ENCODE results near the gene APPBP2.
"Not testable (repeated sequence)": the region's sequence is repeated elsewhere in the genome, so short reads cannot be mapped to it uniquely, and the experiment has no call there.

Gene APPBP2

GRCh38 chr17:60436676-60437075, 89.4 kb downstream of the APPBP2 start:
- no peaks in the 10 kb centered on the region for H3K79me2 ChIP-seq (ENCODE audit: insufficient read depth, low read depth)
- H4K20me1 ChIP-seq (ENCODE audit: insufficient read depth): no peaks in the 10 kb centered on the region
- peak overlapping the region; percentile 65 for H3K27ac ChIP-seq
- H3K4me3 ChIP-seq (IDR thresholded peaks at IDR 0.05; ENCODE audit: insufficient read depth, low read depth, low read length): no peak overlapping the region
- H3K4me1 ChIP-seq (ENCODE audit: low read depth, poor library complexity, severe bottlenecking): peaks cover 43% of the 10 kb centered on the region
- peak overlapping the region; percentile 50; the same call in 1 of the 2 replicates for H3K9ac ChIP-seq
- TF ChIP-seq, protein P1, sequence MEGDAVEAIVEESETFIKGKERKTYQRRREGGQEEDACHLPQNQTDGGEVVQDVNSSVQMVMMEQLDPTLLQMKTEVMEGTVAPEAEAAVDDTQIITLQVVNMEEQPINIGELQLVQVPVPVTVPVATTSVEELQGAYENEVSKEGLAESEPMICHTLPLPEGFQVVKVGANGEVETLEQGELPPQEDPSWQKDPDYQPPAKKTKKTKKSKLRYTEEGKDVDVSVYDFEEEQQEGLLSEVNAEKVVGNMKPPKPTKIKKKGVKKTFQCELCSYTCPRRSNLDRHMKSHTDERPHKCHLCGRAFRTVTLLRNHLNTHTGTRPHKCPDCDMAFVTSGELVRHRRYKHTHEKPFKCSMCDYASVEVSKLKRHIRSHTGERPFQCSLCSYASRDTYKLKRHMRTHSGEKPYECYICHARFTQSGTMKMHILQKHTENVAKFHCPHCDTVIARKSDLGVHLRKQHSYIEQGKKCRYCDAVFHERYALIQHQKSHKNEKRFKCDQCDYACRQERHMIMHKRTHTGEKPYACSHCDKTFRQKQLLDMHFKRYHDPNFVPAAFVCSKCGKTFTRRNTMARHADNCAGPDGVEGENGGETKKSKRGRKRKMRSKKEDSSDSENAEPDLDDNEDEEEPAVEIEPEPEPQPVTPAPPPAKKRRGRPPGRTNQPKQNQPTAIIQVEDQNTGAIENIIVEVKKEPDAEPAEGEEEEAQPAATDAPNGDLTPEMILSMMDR (conservative IDR thresholded peaks at IDR 0.05; ENCODE audit: low read depth, low read length): no peak
- H3K27me3 ChIP-seq (ENCODE audit: insufficient read depth, low read depth): no peaks in the 10 kb centered on the region
- H3K36me3 ChIP-seq (ENCODE audit: insufficient read depth): no peaks in the 10 kb centered on the region
- peak overlapping the region; percentile 37 for H3K4me2 ChIP-seq
- H2AFZ ChIP-seq (ENCODE audit: low read depth): peak overlapping the region; percentile 71

DNA sequence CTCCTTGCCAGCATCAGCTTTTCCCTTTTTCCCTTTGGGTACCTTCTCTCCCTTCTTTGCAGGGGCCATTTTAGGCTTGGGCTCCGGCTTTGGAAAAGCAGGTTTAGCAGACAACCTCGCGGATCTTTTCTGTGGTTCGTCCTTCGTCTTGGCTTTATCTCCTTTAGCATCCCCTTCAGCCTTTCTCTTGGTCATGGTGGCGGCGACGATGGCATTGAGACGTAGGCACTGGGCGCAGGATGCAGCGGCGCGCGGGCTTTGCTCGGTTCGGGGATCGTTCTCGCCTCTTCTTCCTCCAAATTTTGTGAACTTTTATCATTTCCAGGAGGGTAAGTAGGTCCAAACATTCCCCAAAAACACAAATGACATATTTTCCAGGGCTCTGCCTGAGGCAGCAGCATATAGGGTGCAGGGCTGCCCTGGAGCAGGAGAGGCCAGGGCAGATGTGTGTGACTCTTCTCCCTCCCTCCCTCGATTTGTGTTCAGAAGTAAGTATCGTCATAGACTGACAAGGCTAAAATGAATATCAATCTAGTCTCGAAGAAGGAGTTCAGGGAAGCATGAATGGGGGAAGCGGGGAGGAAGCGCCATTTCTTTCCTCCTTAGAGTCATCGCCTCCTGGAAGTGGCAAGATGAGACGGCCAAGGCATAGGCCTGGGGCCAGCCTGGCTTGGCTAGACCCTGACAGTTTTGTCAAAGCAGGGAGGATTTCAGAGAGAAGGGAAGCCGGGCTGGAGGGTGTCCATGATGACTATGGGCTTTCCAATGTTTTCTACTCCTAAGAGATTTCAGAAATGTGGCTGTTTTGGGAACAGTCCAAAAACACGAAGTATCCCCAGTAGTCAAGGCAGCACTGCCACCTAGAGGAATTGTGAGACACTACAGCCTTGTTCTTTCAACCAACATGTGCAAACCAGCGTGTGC, 90.5 kb downstream of the APPBP2 start:
- Histone ChIP-seq H3K4me3 (IDR thresholded peaks at IDR 0.05; ENCODE audit: insufficient read depth, low read depth, low read length) (no peak overlapping the region), H3K27me3 (ENCODE audit: insufficient read depth, low read depth) (no peaks in the 10 kb centered on the region), H3K36me3 (ENCODE audit: insufficient read depth) (no peaks in the 10 kb centered on the region), H3K4me1 (ENCODE audit: low read depth, poor library complexity, severe bottlenecking) (peaks cover 43% of the 10 kb centered on the region), H3K4me2 (no peak overlapping the region), H3K79me2 (ENCODE audit: insufficient read depth, low read depth) (no peaks in the 10 kb centered on the region), H2AFZ (ENCODE audit: low read depth) (peak overlapping the region; percentile 71; the same call in 1 of the 2 replicates), H3K9ac (no peak overlapping the region), H4K20me1 (ENCODE audit: insufficient read depth) (no peaks in the 10 kb centered on the region), H3K27ac (no peak overlapping the region)
- TF ChIP-seq, protein P1 (conservative IDR thresholded peaks at IDR 0.05; ENCODE audit: low read depth, low read length): peak; percentile 94

DNA sequence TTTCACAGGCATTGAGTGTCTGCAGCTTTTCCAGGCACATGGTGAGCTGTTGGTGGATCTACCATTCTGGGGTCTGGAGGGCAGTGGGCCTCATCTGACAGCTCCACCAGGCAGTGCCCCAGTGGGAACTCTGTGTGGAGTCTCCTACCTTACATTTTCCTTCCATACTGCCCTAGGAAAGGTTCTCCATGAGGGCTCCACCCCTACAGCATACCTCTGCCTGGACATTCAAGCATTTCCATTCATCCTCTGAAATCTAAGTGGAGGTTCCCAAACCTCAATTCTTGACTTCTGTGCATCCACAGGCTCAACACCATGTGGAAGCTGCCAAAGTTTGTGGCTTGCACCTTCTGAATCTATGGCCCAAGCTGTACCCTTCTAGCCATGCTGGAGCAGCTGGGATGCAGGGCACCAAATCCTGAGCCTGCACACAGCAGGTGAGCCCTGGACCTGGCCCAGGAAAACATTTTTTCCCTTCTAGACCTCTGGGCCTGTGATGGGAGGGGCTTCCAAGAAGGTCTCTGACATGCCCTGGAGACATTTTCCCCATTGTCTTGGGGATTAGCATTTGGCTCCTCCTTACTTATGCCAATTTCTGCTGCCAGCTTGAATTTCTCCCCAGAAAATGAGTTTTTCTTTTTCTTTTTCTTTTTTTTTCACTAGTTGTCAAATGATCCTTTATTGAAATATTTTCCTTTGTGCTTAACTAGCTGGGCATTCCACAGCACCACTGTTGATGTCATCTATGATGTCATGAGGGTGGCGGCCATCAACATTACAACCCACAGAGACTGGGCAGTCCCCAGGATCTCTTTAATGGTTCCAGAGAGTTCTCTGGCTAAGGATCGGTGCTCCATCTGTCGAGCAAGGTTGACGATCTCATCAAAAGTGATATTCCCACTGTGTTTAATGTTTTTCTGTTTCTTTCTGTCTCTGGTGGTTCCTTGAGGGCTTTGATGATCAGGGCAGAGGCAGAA, 92.7 kb downstream of the APPBP2 start:
- H3K4me1 ChIP-seq (ENCODE audit: low read depth, poor library complexity, severe bottlenecking): peaks cover 21% of the 10 kb centered on the region
- not testable (repeated sequence) for H3K27ac ChIP-seq; H2AFZ ChIP-seq (ENCODE audit: low read depth); H3K79me2 ChIP-seq (ENCODE audit: insufficient read depth, low read depth); H3K9ac ChIP-seq; H4K20me1 ChIP-seq (ENCODE audit: insufficient read depth); H3K4me3 ChIP-seq (IDR thresholded peaks at IDR 0.05; ENCODE audit: insufficient read depth, low read depth, low read length); H3K27me3 ChIP-seq (ENCODE audit: insufficient read depth, low read depth); H3K4me2 ChIP-seq; H3K36me3 ChIP-seq (ENCODE audit: insufficient read depth)

DNA sequence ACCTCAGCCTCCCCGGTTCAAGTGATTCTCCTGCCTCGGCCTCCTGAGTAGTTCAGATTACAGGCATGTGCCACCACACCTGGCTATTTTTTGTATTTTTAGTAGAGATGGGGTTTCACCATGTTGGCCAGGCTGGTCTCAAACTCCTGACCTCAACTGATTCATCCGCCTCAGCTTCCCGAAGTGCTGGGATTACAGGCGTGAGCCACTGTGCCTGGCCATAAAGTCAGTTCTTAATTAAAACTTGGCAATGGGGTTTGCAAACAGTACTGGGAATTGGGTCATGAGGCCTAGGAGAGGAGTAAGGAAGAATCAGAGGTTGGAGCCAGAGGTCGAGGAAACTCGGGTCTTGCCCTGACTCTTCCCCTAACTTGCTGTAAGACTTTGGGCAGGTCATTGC, 95.5 kb downstream of the APPBP2 start:
- not testable (repeated sequence) for H4K20me1 ChIP-seq (ENCODE audit: insufficient read depth); H3K27me3 ChIP-seq (ENCODE audit: insufficient read depth, low read depth); H2AFZ ChIP-seq (ENCODE audit: low read depth); H3K4me1 ChIP-seq (ENCODE audit: low read depth, poor library complexity, severe bottlenecking); H3K4me3 ChIP-seq (IDR thresholded peaks at IDR 0.05; ENCODE audit: insufficient read depth, low read depth, low read length); H3K4me2 ChIP-seq; H3K36me3 ChIP-seq (ENCODE audit: insufficient read depth); H3K27ac ChIP-seq; H3K79me2 ChIP-seq (ENCODE audit: insufficient read depth, low read depth); H3K9ac ChIP-seq

DNA sequence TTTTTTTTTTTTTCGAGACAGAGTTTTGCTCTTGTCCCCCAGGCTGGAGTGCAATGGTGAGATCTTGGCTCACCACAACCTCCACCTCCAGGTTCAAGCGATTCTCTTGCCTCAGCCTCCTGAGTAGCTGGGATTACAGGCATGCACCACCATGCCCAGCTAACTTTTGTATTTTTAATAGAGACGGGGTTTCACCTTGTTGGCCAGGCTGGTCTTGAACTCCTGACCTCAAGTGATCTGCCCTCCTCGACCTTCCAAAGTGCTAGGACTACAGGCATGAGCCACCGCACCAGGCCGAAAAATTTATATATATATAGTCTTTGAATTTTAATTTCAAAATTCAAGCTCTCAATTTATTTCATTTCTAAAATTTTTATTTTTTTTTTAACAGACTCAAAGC, 97.6 kb downstream of the APPBP2 start:
- not testable (repeated sequence) for H2AFZ ChIP-seq (ENCODE audit: low read depth); H3K4me3 ChIP-seq (IDR thresholded peaks at IDR 0.05; ENCODE audit: insufficient read depth, low read depth, low read length); H3K27ac ChIP-seq; H3K27me3 ChIP-seq (ENCODE audit: insufficient read depth, low read depth); H4K20me1 ChIP-seq (ENCODE audit: insufficient read depth); H3K4me1 ChIP-seq (ENCODE audit: low read depth, poor library complexity, severe bottlenecking); H3K4me2 ChIP-seq; H3K79me2 ChIP-seq (ENCODE audit: insufficient read depth, low read depth); H3K9ac ChIP-seq; H3K36me3 ChIP-seq (ENCODE audit: insufficient read depth)

Measured in KMS-11 (cell line).